ENCODE measurements around the gene TRIM46. TPM values are rescaled to one million over a fixed set of nuclear protein-coding genes. Genes with fewer than 3 reads are reported as not detected.

TRIM46 gene
- total RNA-seq, 1 donor: 32.6 TPM

DNA sequence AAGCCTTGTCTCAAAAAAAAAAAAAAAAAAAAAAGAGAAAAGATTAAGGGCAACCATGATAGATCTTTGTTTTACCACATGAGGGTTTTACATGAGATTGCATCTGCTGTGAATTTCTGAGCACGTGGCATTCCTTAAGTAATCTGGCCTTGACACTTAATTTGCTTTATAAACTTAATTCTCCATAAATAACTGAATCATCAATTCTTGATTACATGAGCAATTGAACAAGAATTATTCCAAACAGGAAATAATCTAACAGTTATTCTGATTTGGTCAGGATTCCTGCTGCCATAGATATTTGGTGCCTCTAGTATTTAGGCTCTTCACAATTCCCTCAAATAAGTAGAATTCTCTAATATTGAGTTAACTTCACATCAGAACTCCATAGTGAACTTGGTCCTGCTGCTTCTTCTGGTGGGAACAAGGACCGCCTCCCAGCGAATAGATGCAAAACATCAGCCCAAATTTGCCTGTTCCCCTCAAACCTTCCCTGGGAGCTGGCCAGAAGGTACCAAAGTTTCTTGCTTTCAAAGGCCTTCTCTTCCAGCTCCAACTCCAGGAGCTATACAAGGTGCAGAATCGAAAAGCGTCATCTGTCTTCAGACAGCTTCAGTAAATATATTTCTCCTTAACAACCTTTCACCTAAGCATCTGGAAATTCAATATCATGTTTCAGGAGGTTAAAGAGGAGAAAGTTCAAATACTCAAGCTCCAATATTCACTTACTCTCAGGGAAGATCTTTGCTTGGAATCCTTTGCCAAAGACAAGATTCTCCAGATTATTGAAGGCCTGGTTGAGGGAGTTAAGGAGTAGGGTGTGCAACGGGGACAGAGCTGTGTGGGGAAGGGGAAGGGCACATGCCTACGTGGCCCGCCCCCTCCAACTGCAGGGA lies 1.6 kb upstream of the TRIM46 start:
- DNase-seq (ENCODE audit: low read depth in 2 of 3, low spot score in 2 of 3): no peak

DNA sequence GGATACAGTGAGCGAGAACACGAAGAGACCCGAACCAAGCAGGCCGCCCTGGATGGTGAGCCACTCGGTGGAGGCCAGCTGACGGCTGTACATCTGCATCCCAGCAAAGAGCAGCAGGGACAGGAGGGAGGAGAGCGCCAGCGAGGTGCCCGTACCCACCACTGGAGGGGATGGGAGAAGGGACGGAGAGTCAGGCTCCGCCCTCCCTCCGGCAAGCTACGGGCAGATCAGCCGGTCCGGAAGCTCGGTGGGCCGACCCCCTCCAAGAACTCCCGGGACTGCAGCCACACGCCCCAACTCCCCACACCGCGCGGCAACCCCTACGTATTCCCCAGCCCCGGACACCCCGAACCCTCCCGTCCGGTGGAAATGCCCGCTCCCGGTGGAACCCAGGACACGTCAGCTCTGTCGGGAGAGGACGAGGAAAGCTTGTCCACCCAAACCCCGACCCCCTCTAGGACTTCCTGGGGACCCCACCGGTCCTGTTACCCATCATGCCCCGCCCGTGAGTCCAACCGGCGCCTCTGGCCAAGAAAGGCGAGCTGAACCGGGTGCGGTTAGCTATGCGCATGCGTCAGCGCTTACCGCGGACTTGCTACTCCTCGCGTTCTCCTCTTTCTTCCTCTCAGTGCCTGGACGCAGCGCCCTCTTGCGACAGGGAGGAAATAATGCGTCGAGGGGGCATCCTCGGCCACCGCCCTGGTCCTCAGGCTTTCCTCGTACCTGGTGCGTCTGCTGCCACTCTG lies 744 bp upstream of the TRIM46 start, which contains the start of gene KRTCAP2:
KRTCAP2 (minus strand) TSS at position 573 of the 746 bp plus-strand sequence; CDS start at position 493, 80 bp downstream.
- DNase-seq (ENCODE audit: low read depth in 2 of 3, low spot score in 2 of 3): peak; percentile 91 to 98 (median 95)

DNA sequence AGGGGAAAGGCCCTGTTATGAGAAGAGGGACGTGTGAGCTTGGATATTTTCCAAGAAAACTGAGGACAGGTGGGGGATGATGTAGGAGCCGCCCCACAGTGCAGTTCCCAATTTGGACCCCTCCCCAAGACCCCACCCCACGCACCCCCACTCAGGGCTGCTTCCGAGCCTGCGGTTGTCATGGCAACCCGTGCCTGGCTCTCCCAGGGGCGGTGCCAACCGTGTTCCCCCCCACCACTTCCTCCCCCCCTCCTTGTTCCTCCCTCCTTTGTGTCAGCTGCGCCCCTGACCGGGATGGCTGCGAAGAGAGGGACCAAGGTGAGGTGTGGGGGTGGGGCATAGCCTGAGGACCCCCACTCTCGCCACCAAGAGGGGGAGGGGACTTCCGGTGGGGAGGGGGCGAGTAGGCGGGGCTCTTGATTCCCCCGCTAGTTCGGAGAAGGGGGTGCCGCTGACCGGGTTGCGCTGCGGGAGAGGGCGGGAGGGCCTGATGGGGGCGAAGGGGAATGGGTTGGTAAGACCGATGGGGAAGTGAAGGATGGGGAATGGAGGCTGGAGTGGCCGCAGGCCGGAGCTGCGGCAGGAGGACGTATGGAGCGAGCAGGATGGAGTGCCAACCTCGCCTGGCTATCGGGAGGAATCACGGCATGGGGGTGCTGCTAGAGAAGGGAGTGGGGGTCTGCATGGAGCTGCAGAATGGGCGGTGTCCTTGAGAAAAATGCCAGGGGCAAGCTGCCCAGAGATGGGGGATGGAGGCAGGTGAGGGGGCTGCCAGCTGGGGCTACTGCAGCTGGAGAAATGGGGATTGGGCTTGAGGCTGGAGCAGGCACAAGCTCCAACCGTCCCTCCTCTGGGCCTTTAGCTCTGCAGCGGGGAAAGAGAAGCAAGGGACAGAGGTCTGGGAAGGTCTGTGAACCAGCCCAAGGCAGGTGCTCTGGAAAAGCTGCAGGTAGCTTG lies 953 bp downstream of the TRIM46 start:
- DNase-seq (ENCODE audit: low read depth in 2 of 3, low spot score in 2 of 3): peak in 2 of 3 donors; percentile 62 to 65

DNA sequence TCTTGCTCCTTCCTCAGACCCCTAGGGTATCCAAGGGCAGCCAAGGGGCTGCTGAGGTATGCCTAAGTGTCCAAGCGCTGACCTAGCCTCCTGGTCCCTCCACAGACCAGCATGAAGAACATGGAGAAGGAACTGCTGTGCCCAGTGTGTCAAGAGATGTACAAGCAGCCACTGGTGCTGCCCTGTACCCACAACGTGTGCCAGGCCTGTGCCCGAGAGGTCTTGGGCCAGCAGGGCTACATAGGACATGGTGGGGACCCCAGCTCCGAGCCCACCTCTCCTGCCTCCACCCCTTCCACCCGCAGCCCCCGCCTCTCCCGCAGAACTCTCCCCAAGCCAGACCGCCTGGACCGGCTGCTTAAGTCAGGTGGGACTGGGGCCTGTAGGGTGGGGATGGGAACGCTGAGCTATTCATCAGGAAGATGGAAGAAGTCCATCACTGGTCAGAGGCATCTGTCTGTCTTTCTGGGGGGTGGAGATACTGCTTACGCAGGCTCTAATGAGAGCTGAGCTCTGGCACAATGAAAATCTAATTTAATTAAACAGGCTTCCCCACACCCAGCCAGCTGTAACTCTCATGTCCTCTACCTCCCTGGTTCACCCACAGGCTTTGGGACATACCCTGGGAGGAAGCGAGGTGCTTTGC lies 1.8 kb downstream of the TRIM46 start:
- DNase-seq (ENCODE audit: low read depth in 2 of 3, low spot score in 2 of 3): no peak

DNA sequence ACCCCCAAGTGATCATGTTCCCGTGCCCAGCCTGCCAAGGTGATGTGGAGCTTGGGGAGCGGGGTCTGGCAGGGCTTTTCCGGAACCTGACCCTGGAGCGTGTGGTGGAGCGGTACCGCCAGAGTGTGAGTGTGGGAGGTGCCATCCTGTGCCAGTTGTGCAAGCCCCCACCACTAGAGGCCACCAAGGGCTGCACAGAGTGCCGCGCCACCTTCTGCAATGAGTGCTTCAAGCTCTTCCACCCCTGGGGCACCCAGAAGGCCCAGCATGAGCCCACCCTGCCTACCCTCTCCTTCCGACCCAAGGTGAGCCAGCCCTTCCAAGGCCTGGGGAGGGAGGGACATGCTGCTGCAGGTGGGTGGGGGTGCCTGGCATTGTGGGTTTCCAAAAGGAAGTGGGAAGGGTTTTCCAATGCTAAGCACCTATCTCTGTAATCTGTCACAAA lies 2.3 kb downstream of the TRIM46 start:
- DNase-seq (ENCODE audit: low read depth in 2 of 3, low spot score in 2 of 3): peak in 1 of 3 donors; percentile 46

DNA sequence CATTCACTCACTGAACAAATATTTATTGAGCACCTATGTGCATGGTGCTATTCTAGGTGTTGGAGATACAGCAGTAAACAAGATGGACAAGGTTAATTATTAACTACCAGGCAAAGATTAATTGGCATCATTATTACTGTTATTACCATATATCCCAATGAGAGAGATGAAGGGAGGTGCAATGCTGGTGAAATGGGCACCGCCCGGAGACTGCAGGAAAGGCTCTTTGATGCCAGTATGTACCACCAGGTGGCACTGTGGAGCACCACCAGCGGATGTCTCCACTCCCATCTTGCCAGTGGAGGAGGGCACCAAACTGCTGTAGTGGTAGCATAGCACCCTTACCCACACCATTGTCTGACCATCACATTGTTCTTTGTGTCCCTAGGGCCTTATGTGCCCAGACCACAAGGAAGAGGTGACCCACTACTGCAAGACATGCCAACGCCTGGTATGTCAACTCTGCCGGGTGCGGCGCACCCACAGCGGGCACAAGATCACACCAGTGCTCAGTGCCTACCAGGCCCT lies 3.0 kb downstream of the TRIM46 start:
- peak; percentile 74 to 84 (median 75) for DNase-seq (ENCODE audit: low read depth in 2 of 3, low spot score in 2 of 3)

DNA sequence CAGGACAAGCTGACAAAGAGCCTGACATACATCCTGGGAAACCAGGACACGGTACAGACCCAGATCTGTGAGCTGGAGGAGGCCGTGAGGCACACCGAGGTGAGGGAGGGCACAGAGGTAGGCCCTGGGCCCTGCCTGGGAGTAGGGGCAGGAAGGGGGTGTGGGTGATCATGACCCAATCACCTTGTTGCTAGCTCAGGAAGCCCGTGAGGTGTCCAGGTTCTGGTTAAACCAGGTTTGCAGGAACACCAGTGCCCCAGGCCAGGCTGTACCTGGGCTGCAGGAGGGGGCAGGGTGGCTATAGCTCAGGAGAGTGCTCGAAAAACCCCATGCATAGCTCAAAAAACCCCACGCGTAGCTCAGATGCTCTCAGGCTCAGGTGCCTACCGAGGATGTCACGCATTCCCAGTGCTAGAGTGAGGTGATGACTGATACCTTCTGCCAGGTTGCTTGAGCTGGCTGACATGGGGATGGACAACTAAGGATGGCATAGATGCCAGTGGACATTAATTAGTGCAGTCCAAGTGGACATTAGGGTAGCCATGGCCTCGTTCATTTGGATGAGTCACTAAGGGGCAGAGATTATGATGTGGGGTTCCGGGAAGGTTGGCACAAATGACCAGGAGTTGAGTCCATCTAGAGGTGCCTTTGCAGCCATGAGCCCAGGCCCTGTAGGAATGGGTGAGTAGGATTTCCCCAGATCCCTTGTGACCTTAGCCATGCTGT lies 3.7 kb downstream of the TRIM46 start:
- no peak for DNase-seq (ENCODE audit: low read depth in 2 of 3, low spot score in 2 of 3)

DNA sequence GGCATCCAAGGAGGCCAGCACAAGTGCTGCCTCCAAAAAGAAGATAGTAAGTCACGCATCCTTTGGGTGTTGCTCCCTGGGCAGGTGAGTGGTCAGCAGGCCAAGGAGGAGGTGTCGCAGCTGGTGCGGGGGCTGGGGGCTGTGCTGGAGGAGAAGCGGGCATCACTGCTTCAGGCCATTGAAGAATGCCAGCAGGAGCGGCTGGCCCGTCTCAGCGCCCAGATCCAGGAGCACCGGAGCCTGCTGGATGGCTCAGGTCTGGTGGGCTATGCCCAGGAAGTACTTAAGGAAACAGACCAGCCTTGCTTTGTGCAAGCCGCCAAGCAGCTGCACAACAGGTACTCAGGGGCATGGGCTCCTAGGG lies 4.3 kb downstream of the TRIM46 start:
- DNase-seq (ENCODE audit: low read depth in 2 of 3, low spot score in 2 of 3): no peak

DNA sequence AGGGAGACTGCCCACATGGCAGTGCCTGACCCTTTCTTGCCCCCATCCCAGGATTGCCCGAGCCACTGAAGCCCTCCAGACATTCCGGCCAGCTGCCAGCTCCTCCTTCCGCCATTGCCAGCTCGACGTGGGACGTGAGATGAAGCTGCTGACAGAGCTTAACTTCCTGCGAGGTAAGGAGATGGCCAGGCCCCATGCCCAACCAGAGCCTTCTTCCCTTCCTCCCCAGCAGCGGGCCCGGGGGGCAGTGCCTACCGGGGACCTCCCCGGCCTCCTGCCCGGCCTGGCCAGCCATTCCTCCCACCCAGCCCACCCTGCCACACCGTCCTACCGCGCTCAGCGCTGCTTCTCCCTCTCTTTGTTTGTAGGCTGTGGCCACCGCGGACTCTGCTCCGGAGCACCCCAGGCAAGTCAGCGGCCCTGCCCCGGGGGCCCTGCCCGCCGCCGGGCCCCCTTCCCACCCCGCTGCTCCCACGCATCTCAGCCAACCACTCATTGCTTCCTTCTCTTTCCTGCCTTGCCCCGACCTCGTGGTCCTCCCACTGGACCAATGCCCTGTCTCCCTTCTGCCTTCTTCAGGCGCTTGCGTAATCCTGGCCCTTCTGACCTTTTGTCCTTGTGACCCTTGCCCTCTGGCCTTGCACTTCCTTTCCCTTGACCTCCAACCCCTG lies 4.9 kb downstream of the TRIM46 start:
- no peak for DNase-seq (ENCODE audit: low read depth in 2 of 3, low spot score in 2 of 3)

DNA sequence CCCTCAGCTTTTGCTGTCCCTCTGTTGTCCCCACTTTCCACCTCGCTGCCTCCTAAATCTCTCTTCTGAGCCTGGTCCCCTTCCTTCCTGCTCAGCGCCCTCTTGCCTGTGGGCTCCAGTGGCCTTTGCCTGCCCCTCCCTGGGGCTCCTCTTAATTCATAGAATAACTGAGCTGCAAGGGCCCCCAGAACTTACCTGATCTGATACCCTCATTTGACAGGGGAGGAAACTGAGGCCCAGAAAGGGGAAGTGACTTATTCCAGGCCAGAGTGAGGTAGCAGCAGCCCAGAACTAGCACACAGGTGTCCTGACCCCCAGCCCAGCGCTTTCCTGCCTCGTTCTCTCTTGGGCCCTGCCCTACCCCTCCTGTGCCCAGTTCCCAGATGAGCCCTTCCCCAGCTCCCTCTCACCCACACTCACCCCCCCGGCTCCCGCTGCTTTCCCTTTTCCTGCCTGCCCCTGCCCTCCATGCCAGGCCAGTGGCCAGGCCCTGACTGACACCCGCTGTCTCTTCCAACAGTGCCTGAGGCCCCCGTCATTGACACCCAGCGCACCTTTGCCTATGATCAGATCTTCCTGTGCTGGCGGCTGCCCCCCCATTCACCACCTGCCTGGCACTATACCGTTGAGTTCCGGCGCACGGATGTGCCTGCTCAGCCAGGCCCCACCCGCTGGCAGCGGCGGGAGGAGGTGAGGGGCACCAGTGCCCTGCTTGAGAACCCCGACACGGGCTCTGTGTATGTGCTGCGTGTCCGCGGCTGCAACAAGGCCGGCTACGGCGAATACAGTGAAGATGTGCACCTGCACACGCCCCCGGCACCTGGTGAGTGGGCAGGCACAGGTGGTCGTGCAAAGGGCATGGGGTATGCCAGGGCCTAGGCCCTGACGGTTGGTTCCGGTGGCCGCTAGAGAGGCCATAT lies 5.7 kb downstream of the TRIM46 start:
- DNase-seq (ENCODE audit: low read depth in 2 of 3, low spot score in 2 of 3): no peak

DNA sequence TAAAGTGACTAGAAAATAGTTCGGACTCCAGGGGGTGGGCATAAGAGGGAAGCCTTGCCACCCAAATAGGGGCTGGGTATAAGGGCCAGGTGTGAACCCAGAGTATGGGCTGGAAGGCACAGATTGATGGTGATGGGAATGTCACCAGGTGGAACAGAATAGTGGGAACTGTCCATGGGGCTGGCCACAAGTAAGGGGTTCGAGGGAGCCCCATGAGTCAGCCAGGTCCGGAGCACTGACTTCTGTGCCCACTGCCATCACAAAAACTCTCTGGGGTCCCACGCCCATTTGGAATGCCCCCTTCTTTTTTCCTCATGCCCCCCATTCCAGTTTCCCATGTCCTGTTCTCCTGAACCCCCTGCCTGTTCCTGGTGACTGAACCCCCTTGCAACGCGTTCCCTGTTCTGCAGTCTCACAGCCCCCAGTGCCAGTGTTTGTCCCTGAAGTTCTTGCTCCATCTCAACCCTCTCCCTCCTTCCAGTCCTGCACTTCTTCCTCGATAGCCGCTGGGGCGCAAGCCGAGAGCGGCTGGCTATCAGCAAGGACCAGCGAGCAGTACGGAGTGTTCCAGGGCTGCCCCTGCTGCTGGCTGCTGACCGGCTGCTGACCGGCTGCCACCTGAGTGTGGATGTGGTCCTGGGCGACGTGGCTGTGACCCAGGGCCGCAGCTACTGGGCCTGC lies 7.9 kb downstream of the TRIM46 start:
- DNase-seq (ENCODE audit: low read depth in 2 of 3, low spot score in 2 of 3): no peak

DNA sequence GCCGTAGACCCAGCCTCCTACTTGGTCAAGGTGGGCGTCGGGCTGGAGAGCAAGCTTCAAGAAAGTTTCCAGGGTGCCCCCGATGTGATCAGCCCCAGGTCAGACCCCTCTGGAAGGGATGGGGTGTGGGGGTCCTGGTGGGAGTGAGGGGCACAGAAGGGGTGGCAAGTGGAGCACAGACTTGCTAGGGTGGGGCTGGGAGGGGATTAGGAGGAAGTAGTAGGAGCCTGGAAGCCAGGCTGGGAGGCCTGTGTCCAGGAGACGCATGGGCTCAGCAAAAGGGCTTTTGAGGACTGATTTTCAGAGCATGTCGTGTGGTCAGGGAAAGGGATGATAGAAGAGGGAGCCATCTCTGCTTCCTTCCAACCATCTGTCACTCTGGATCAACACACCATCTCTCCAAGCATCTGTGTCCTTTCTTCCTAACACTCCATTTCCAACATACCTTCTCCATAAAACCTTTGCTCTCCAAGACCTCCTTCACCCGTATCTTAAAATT lies 8.5 kb downstream of the TRIM46 start:
- no peak for DNase-seq (ENCODE audit: low read depth in 2 of 3, low spot score in 2 of 3)

DNA sequence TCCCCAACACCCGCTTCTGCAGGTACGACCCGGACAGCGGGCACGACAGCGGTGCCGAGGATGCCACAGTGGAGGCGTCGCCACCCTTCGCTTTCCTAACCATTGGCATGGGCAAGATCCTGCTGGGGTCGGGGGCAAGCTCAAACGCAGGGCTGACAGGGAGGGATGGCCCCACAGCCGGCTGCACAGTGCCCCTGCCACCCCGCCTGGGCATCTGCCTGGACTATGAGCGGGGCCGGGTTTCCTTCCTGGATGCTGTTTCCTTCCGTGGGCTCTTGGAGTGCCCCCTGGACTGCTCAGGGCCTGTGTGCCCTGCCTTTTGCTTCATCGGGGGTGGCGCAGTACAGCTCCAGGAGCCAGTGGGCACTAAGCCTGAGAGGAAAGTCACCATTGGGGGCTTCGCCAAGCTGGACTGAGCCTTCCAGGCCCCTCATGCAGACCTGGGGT lies 10.1 kb downstream of the TRIM46 start:
- DNase-seq (ENCODE audit: low read depth in 2 of 3, low spot score in 2 of 3): no peak

DNA sequence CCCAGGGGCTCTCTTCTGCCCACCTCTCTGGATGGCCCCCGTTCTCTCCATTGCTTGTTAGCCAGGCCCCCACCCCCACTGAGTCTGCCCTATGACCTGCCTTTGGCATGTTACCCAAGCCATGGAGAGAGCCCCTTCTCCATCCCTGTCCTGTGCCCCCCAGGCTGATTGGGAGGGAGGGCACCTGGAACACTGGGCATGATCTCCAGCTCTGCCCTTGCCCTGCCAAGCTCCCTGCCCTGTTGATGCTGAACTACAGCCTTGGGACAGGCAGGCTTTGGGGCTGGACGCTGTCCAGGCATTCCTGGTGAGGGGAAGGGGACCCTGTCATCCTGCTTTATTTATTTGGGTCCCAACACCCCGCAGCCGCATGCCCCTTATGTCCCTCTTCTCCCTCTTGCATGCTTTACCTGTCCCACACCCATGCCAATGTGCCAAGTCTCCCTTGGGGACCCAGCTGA lies 10.7 kb downstream of the TRIM46 start:
- DNase-seq (ENCODE audit: low read depth in 2 of 3, low spot score in 2 of 3): no peak

DNA sequence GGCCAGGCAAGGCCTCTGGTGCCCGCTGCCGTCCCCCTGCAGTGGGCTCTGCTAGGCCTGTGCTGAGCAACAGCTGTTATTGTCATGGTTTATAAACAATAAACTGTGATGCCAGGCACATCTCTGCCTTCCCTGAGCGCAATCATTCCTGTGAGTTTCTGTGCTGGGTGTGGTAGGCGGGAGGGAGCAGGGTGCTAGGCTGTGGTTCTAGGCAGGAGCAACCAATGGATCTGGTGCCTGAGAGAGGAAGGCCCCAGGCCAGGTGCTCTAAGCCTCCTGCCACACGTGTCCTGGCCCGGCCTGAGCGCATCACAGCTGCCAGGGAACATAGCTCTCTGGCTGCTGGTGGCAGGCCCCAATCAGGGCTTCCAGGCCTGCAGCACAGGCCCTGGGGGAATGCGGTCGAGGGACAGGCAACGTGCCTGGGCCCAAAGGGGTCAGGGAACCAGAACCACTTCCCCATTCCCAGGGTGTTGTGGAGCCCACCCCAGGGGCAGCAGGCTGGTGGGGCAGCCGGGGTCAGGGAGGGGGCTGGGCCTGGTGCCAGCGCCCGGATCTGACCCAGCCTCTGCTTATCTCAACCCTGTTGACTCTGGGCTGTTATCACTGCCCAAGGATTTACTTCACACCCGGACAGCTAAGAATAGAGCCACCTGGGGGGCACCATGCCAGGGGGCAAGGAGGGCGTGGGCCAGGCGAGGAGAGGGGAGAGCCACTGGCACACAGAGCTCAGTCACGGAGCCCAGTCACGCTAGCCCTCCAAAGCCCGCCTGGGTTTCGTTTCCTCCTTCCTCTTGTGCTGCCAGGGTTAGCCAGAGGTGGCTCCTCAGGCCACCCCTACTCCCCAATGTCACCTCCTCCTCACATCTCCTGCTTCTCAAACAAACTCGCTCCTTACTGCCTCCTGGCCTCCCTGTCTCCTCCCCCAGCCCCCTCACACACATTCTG lies 11.5 kb downstream of the TRIM46 start:
- DNase-seq (ENCODE audit: low read depth in 2 of 3, low spot score in 2 of 3): no peak

DNA sequence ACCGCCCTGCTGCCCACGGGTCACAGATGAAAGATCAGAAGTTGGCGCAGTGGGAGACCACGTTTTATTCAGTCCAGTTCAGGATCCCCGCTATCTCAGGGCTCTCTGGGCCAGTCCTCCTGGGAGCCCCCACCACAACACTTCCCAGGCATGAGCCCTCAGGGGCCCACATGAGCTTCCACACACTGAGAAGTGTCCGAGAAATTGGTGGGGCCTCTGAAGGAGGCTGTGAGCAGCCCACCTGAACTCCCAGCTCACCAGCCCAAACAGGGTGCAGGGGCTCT lies 12.1 kb downstream of the TRIM46 start:
- DNase-seq (ENCODE audit: low read depth in 2 of 3, low spot score in 2 of 3): no peak

Data from hematopoietic multipotent progenitor cell (in vitro differentiated cells).